Neural cell (in vitro differentiated cells): Measurements from ENCODE around the gene IFI6. TPM values are rescaled to one million over a fixed set of nuclear protein-coding genes. Genes with fewer than 3 reads are reported as not detected.

ENCODE experiments used
- H2AFZ ChIP-seq: fragments of 200-600, 300-800 bp; sonication (generic), shearing (Covaris generic); 2 replicates; pipeline ENCODE4 v1.6.0; 2014; ENCODE audit warnings: low read depth, mild to moderate bottlenecking, antibody characterized with exemption, low read length, moderate library complexity
- H3F3A ChIP-seq: fragments of 200-600 bp; shearing (Covaris generic); 2 replicates; pipeline ENCODE4 v1.6.1; 2016; ENCODE audit warnings: mild to moderate bottlenecking, moderate library complexity, mixed read lengths, antibody characterized with exemption, low read length; ENCODE audit not compliant: insufficient read depth, poor library complexity, severe bottlenecking
- H3K27ac ChIP-seq: fragments of 200-600, 300-800 bp; sonication (generic), shearing (Covaris generic); 2 replicates; pipeline ENCODE4 v1.5.1; 2014; ENCODE audit warnings: mild to moderate bottlenecking, low read length, moderate library complexity
- H3K27me3 ChIP-seq: fragments of 300-800, 200-600 bp; sonication (generic), shearing (Covaris generic); 2 replicates; pipeline ENCODE4 v1.6.0; 2014; ENCODE audit warnings: mild to moderate bottlenecking, low read depth, low read length, moderate library complexity; ENCODE audit not compliant: insufficient read depth
- H3K36me3 ChIP-seq: fragments of 300-800, 200-600 bp; sonication (generic), shearing (Covaris generic); 2 replicates; pipeline ENCODE4 v1.5.1; 2014; ENCODE audit warnings: mild to moderate bottlenecking, antibody characterized with exemption, low read length, moderate library complexity; ENCODE audit not compliant: insufficient read depth
- H3K4me2 ChIP-seq: fragments of 300-800, 200-600 bp; sonication (generic), shearing (Covaris generic); 2 replicates; pipeline ENCODE4 v1.6.0; 2014; ENCODE audit warnings: mild to moderate bottlenecking, low read length
- H3K4me3 ChIP-seq: fragments of 300-800, 200-600 bp; sonication (generic), shearing (Covaris generic); 2 replicates; pipeline ENCODE4 v1.5.1; 2014; ENCODE audit warnings: mild to moderate bottlenecking, low read length, moderate library complexity
- H3K79me2 ChIP-seq: fragments of 200-600 bp; shearing (Covaris generic); replicated peaks from 2 replicates; pipeline ENCODE4 v1.6.0; 2014; ENCODE audit warnings: mild to moderate bottlenecking, low read length, moderate library complexity; ENCODE audit not compliant: insufficient read depth
- H3K9ac ChIP-seq: fragments of 300-800, 200-600 bp; sonication (generic), shearing (Covaris generic); 2 replicates; pipeline ENCODE4 v1.6.1; 2016; ENCODE audit warnings: mild to moderate bottlenecking, low read length, mixed read lengths
- H3K9me2 ChIP-seq: fragments of 200-600 bp; shearing (Covaris generic); 2 replicates; pipeline ENCODE4 v1.6.1; 2016; ENCODE audit warnings: mild to moderate bottlenecking, low read length, mixed read lengths; ENCODE audit not compliant: insufficient read depth
- H3K9me3 ChIP-seq: fragments of 200-600, 300-800 bp; sonication (generic), shearing (Covaris generic); 2 replicates; pipeline ENCODE4 v1.6.1; 2016; ENCODE audit warnings: mild to moderate bottlenecking, mixed run types, low read length, moderate library complexity, mixed read lengths
- H4K20me1 ChIP-seq: fragments of 200-600 bp; shearing (Covaris generic); 2 replicates; pipeline ENCODE4 v1.6.1; 2016; ENCODE audit warnings: mild to moderate bottlenecking, mixed run types; ENCODE audit not compliant: insufficient read depth
- EP300 ChIP-seq: fragments of 450-650 bp; conservative IDR thresholded peaks from 2 replicates; pipeline ENCODE4 v1.6.1; 2014; ENCODE audit warnings: antibody characterized with exemption, mild to moderate bottlenecking, moderate library complexity; ENCODE audit not compliant: poor library complexity, severe bottlenecking
- EZH2 ChIP-seq: fragments of 200-600, 300-800 bp; shearing (Covaris generic), sonication (generic); IDR thresholded peaks from 2 replicates; pipeline ENCODE4 v1.6.1; 2014; ENCODE audit warnings: antibody characterized with exemption, low read length, borderline replicate concordance, mild to moderate bottlenecking; ENCODE audit not compliant: insufficient read depth, poor library complexity, severe bottlenecking
- MXI1 ChIP-seq: fragments of 450-650 bp; conservative IDR thresholded peaks from 2 replicates; pipeline ENCODE4 v1.6.1; 2014; ENCODE audit warnings: antibody characterized with exemption, mild to moderate bottlenecking; ENCODE audit not compliant: poor library complexity, severe bottlenecking
- RAD21 ChIP-seq: fragments of 450-650 bp; conservative IDR thresholded peaks from 2 replicates; pipeline ENCODE4 v1.6.1; 2014; ENCODE audit warnings: antibody characterized with exemption, mild to moderate bottlenecking, moderate library complexity
- SMC3 ChIP-seq: fragments of 450-650 bp; conservative IDR thresholded peaks from 2 replicates; pipeline ENCODE4 v1.6.1; 2014; ENCODE audit warnings: antibody characterized with exemption, mild to moderate bottlenecking, moderate library complexity; ENCODE audit not compliant: poor library complexity
- TAF1 ChIP-seq: IDR thresholded peaks from 2 replicates; pipeline ENCODE4 v1.6.1; 2012; ENCODE audit warnings: low read depth
- polyA plus RNA-seq: library from polyadenylated mRNA; depleted of rRNA; stranded (reverse); fragments of >200 nt; gene quantifications from 2 replicates; pipeline ENCODE4 v1.2.3, GENCODE V29; 2014
- TF ChIP-seq, protein P1 (sequence below): fragments of 450-650 bp; IDR thresholded peaks from 2 replicates; pipeline ENCODE4 v1.5.1; 2014; ENCODE audit warnings: antibody characterized with exemption, mild to moderate bottlenecking, moderate library complexity; ENCODE audit not compliant: poor library complexity, severe bottlenecking
- TF ChIP-seq, protein P2 (sequence below): IDR thresholded peaks from 2 replicates; pipeline ENCODE4 v1.6.1; 2012; ENCODE audit warnings: borderline replicate concordance

Gene IFI6
- polyA plus RNA-seq, 1 donor from 2014 or later: 0.35 TPM

DNA sequence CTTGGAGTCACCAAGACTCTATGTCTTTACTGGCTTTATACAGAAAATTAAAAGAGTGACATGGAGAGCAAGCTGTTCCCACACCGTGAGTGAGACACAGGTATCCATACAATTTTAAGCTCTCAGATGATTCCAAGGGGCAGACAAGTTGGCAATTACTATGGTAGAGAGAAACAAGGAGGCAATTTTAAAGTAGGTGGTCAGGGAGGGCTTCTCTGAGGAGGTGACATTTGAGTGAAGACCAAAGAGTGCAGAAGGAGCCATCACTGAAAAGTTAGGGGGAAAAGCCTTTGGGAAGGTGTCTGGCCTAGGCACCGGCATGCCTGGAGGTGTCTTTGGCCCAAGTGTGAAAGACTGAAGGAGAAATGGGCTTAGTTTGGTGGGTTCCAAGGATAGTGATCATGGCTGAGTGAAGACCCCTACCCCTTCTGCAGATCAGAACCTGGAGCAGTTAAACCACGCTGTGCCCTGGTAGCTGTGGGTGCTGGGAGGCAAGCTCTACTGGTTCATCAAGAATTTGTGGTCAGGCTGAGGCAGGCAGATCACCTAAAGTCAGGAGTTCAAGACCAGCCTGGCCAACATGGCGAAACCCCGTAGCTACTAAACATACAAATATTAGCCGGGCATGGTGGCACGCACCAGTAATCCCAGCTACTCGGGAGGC, 10.4 kb downstream of the IFI6 start:
- Histone ChIP-seq H3K27ac (no peak overlapping the region), H3K9me2 (no peaks in the 10 kb centered on the region)
- TF ChIP-seq EZH2 (no peak), RAD21 (no peak), MXI1 (no peak), EP300 (no peak)
- TF ChIP-seq, protein P1, sequence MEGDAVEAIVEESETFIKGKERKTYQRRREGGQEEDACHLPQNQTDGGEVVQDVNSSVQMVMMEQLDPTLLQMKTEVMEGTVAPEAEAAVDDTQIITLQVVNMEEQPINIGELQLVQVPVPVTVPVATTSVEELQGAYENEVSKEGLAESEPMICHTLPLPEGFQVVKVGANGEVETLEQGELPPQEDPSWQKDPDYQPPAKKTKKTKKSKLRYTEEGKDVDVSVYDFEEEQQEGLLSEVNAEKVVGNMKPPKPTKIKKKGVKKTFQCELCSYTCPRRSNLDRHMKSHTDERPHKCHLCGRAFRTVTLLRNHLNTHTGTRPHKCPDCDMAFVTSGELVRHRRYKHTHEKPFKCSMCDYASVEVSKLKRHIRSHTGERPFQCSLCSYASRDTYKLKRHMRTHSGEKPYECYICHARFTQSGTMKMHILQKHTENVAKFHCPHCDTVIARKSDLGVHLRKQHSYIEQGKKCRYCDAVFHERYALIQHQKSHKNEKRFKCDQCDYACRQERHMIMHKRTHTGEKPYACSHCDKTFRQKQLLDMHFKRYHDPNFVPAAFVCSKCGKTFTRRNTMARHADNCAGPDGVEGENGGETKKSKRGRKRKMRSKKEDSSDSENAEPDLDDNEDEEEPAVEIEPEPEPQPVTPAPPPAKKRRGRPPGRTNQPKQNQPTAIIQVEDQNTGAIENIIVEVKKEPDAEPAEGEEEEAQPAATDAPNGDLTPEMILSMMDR: no peak
- TF ChIP-seq, protein P2, sequence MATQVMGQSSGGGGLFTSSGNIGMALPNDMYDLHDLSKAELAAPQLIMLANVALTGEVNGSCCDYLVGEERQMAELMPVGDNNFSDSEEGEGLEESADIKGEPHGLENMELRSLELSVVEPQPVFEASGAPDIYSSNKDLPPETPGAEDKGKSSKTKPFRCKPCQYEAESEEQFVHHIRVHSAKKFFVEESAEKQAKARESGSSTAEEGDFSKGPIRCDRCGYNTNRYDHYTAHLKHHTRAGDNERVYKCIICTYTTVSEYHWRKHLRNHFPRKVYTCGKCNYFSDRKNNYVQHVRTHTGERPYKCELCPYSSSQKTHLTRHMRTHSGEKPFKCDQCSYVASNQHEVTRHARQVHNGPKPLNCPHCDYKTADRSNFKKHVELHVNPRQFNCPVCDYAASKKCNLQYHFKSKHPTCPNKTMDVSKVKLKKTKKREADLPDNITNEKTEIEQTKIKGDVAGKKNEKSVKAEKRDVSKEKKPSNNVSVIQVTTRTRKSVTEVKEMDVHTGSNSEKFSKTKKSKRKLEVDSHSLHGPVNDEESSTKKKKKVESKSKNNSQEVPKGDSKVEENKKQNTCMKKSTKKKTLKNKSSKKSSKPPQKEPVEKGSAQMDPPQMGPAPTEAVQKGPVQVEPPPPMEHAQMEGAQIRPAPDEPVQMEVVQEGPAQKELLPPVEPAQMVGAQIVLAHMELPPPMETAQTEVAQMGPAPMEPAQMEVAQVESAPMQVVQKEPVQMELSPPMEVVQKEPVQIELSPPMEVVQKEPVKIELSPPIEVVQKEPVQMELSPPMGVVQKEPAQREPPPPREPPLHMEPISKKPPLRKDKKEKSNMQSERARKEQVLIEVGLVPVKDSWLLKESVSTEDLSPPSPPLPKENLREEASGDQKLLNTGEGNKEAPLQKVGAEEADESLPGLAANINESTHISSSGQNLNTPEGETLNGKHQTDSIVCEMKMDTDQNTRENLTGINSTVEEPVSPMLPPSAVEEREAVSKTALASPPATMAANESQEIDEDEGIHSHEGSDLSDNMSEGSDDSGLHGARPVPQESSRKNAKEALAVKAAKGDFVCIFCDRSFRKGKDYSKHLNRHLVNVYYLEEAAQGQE: no peak

DNA sequence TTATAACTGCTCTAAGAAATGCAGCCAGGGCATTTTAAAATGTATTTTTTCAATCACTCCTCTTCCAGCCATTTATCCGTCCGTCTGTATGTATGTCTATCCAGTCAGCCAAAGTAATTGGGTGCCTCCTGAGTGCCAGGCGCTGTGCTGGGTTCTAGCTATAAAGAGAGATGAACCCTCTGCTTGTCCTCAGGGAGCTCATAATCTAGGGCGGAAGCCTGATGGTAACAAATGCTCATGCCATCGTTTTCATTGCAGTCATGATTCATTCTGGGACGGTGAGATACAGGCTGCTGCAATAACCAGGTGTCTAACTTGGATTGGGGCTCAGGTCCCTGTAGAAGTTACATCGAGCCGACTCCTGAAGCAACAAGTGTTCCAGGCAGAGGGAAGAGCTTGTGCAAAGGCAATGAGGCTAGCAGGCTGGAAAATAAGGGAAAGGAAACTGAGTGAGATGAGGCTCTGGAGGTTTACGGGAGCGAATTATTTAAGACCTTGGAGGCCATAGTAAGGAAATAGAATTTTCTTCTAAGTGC, 11.6 kb downstream of the IFI6 start:
- no peaks in the 10 kb centered on the region for H3K9me2 ChIP-seq
- TF ChIP-seq, protein P1: no peak
- no peak for TF ChIP-seq RAD21
- TF ChIP-seq EZH2: no peak
- TF ChIP-seq MXI1: no peak
- no peak for TF ChIP-seq TAF1
- TF ChIP-seq SMC3: no peak
- TF ChIP-seq, protein P2: no peak
- no peaks in the 10 kb centered on the region for H3K36me3 ChIP-seq
- no peak overlapping the region for H3K9ac ChIP-seq
- no peak overlapping the region for H3K27ac ChIP-seq
- peak overlapping the region; percentile 48 for H3K4me3 ChIP-seq
- H3K27me3 ChIP-seq: peaks cover 17% of the 10 kb centered on the region
- no peak overlapping the region for H2AFZ ChIP-seq
- H3K9me3 ChIP-seq: no peaks in the 10 kb centered on the region
- no peak overlapping the region for H3K4me2 ChIP-seq
- H3F3A ChIP-seq: no peaks in the 10 kb centered on the region
- H4K20me1 ChIP-seq: no peaks in the 10 kb centered on the region
- H3K79me2 ChIP-seq: no peaks in the 10 kb centered on the region

More for the DNA sequence above, 10.4 kb downstream of the IFI6 start:
- Histone ChIP-seq H3K4me3 (no peak overlapping the region), H3K36me3 (no peaks in the 10 kb centered on the region), H3K4me2 (no peak overlapping the region), H3K9me3 (no peaks in the 10 kb centered on the region), H3F3A (no peaks in the 10 kb centered on the region), H4K20me1 (no peaks in the 10 kb centered on the region), H3K27me3 (peaks cover 17% of the 10 kb centered on the region), H3K79me2 (no peaks in the 10 kb centered on the region), H2AFZ (no peak overlapping the region), H3K9ac (no peak overlapping the region)
